ENCODE data around the gene IMPDH1.

The IMPDH1 gene

DNA sequence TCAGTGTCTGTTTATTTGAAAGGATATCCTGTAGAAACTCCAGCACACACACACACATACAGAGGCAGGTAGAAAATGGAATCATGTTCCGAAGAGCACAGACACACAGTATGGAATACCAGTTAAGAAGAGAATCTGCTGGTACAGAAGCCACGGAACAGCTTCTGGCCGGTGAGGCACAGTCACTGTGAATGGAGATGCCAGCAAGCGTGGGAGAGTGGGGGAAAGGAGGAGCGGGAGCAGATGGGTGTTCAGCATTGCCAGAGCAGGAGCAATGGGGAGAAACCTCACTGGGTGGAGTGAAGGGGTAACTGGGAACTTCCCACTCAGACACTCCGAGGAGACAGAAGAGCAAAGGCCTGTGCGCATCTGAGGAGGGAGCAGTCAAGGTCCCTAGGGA, 9.5 kb upstream of the IMPDH1 start:
- no peaks in the 10 kb centered on the region for H3K9me3 ChIP-seq (ENCODE audit: low read depth, low read length)
- no peak overlapping the region for H3K4me3 ChIP-seq
- H3K36me3 ChIP-seq (ENCODE audit: insufficient read depth, low read length) = no peaks in the 10 kb centered on the region
- no peak overlapping the region for H3K9ac ChIP-seq (ENCODE audit: insufficient read length)
- DNase-seq (ENCODE audit: low read depth, low spot score) = no peak
- TF ChIP-seq EZH2 (IDR thresholded peaks at IDR 0.05) (no peak), FOXP2 (optimal IDR thresholded peaks at IDR 0.05; ENCODE audit: control extremely low read depth, extremely low read length, insufficient read depth) (no peak), POLR2AphosphoS5 (IDR thresholded peaks at IDR 0.05; ENCODE audit: borderline replicate concordance, low read depth, low read length) (no peak)
- H3K27ac ChIP-seq = no peak overlapping the region

DNA sequence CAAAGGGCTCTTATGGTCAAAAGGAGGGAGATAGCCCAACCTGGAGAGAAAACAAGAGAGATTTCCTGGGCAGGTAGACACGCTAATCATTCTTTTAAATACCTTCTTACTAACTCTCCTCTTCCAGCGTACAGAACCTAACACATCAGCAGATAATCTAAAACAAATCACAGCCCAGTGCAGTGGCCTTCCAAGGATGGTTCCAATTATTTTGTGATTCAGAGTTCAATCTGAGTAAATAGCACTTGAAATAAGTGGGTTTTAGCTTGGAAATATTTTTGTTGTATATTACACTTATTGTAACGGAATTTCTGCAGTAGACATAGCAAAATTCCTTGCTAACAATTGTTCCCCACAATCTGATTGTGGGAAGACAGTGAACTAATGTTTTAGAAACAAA, 7.3 kb upstream of the IMPDH1 start:
- H3K4me3 ChIP-seq = no peak overlapping the region
- no peak for DNase-seq (ENCODE audit: low read depth, low spot score)
- TF ChIP-seq FOXP2 (optimal IDR thresholded peaks at IDR 0.05; ENCODE audit: control extremely low read depth, extremely low read length, insufficient read depth) = no peak
- no peak for TF ChIP-seq EZH2 (IDR thresholded peaks at IDR 0.05)
- no peak for TF ChIP-seq POLR2AphosphoS5 (IDR thresholded peaks at IDR 0.05; ENCODE audit: borderline replicate concordance, low read depth, low read length)

DNA sequence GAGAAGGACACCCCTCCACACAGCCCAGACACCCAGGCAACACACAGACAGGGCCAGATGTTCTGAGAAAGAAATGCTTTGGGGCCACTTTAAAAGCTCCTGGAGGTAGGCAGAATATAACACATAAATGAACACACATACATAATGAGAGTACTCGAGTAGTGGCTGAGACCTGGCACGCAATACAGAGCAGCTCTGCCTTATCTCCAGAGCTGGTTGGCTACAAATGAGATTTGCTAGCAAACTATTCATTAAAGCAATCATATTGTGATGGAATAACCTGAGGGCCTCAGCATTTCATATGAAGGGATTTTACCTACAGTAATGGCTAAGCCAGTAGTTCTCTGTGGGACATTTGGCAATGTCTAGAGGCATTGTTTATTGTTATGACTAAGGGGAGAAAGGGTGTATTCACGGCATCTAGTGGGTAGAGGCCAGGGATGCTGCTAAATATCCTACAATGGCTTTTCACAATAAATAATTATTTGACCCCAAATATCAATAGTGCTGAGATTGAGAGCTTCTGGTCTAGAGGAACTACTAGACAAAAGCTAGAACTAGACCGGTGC, 5.5 kb upstream of the IMPDH1 start:
- H3K9me3 ChIP-seq (ENCODE audit: low read depth, low read length) = no peaks in the 10 kb centered on the region
- H3K36me3 ChIP-seq (ENCODE audit: insufficient read depth, low read length) = no peaks in the 10 kb centered on the region
- H3K27ac ChIP-seq = no peak overlapping the region
- H3K4me3 ChIP-seq = no peak overlapping the region
- TF ChIP-seq FOXP2 (optimal IDR thresholded peaks at IDR 0.05; ENCODE audit: control extremely low read depth, extremely low read length, insufficient read depth) (no peak), POLR2AphosphoS5 (IDR thresholded peaks at IDR 0.05; ENCODE audit: borderline replicate concordance, low read depth, low read length) (no peak), EZH2 (IDR thresholded peaks at IDR 0.05) (no peak)
- H3K9ac ChIP-seq (ENCODE audit: insufficient read length) = no peak overlapping the region
- no peak for DNase-seq (ENCODE audit: low read depth, low spot score)

More for the DNA sequence above, 7.3 kb upstream of the IMPDH1 start:
- Histone ChIP-seq H3K9ac (ENCODE audit: insufficient read length) (no peak overlapping the region), H3K27ac (no peak overlapping the region), H3K36me3 (ENCODE audit: insufficient read depth, low read length) (no peaks in the 10 kb centered on the region), H3K9me3 (ENCODE audit: low read depth, low read length) (no peaks in the 10 kb centered on the region)

DNA sequence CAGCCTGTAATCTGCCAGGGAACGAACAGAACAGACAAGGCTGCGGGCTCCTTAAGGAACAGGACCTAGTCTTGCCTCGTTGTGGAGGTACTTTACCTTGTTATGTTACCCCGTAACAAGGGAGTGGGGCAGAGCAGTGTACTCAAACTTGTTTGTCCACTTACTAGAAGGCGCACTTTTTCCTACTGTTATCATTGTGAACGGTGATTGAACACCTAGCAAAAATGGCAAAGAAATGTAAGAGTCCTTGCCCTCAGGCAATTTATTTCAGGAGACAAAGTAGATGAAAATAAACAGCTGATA, 620 bp upstream of the IMPDH1 start:
- no peak for DNase-seq (ENCODE audit: low read depth, low spot score)
- H3K9me3 ChIP-seq (ENCODE audit: low read depth, low read length) = no peaks in the 10 kb centered on the region
- H3K4me3 ChIP-seq = peak overlapping the region; percentile 98
- H3K36me3 ChIP-seq (ENCODE audit: insufficient read depth, low read length) = no peaks in the 10 kb centered on the region
- TF ChIP-seq POLR2AphosphoS5 (IDR thresholded peaks at IDR 0.05; ENCODE audit: borderline replicate concordance, low read depth, low read length) = no peak
- no peak for TF ChIP-seq EZH2 (IDR thresholded peaks at IDR 0.05)
- TF ChIP-seq FOXP2 (optimal IDR thresholded peaks at IDR 0.05; ENCODE audit: control extremely low read depth, extremely low read length, insufficient read depth) = no peak
- peak overlapping the region; percentile 24 for H3K9ac ChIP-seq (ENCODE audit: insufficient read length)
- H3K27ac ChIP-seq = no peak overlapping the region

DNA sequence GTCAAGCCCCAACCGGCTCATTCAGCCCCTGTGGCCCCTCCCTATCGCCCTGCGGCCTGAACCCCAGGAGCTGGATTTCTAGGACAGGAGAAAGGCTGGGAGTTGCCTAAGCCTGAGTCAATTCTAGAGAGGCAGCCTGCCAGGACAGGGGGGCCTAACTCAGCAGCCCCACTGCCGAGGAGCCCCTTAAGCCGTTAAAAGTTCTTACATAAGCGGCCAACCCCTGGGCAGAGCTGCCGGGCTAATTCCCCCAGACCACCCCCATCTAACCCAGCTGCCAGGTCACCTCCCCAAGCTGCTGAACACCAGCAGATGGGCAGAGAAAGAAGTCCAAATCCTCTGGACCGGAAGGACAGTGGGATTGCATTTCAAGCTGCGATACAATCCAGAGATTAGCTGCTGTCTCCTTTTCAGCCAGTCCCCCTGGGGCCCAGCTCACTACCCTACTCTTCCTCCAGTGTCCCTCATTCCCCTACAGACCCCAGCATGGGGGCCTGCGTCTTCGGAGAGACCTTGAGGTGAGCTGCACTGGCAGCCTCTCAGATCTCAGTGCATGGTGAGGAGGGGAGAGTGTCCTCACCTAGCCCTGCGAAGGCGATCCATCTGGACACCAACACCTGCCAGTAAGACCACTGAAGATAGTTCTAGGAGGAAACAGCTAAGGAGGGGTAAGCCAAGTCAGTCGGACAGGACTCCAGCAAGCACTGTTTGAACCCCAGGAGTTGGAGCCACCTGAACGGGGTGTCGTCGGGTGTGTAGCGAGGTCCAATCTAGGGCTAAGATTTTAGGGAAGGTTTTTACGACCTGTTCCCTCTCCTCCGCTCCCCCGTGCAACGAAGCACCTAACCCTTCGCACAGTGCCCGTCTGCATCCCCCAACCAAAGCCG, 830 bp downstream of the IMPDH1 start:
- Histone ChIP-seq H3K9ac (ENCODE audit: insufficient read length) (peak overlapping the region; percentile 51), H3K9me3 (ENCODE audit: low read depth, low read length) (no peaks in the 10 kb centered on the region), H3K27ac (no peak overlapping the region), H3K36me3 (ENCODE audit: insufficient read depth, low read length) (no peaks in the 10 kb centered on the region), H3K4me3 (peak overlapping the region; percentile 98)
- no peak for TF ChIP-seq POLR2AphosphoS5 (IDR thresholded peaks at IDR 0.05; ENCODE audit: borderline replicate concordance, low read depth, low read length)
- TF ChIP-seq EZH2 (IDR thresholded peaks at IDR 0.05) = no peak
- TF ChIP-seq FOXP2 (optimal IDR thresholded peaks at IDR 0.05; ENCODE audit: control extremely low read depth, extremely low read length, insufficient read depth) = no peak
- DNase-seq (ENCODE audit: low read depth, low spot score) = no peak

DNA sequence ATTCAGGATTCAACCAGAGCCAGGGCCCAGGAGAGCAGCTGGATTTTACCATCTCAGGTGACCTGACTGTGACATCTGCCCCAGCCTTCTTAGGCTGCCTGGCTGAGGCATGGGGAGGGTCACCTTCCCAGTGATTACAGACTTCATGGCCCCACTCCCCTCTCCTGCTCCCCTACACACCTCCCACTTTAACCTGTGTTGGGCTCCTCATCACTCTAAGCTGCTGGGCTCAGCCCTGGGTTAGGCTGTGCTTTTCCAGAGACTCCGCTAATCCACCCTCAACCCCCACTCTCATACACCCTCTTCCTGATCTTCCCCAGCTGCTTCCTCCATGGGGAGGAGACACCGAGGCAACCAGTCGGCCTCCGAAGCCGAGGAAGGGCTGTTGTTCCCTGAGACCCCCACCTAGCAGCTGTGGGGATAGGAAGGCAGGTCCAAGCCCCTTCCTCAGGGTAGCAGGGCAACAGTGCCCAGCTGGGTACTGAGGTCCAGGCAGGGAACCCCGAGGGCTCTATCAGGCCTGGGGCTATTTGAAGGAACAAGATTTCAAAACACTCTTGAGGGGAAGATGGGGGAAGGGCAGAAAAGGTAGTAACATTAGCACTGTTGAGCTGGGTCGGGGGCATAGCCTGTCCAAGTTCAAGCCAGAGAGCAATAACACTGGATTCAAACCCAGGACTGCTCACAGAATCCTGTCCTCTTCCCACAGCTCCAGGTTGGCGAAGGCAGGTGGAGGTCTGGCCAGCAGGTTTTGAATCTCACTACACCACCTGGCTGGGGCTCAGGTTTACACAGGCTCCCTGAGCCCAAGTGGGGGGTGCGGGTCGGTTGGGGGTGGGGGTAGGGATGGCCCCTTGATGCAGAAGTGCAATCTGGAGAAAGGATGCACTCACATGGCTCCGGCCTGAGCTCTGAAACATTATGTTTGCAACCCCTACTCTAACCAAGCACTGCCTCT, 1.8 kb downstream of the IMPDH1 start:
- DNase-seq (ENCODE audit: low read depth, low spot score) = no peak
- H3K4me3 ChIP-seq = peak overlapping the region; percentile 98
- H3K36me3 ChIP-seq (ENCODE audit: insufficient read depth, low read length) = peaks cover 6% of the 10 kb centered on the region; the same call in 1 of the 2 replicates
- no peaks in the 10 kb centered on the region for H3K9me3 ChIP-seq (ENCODE audit: low read depth, low read length)
- no peak overlapping the region; the same call in 1 of the 2 replicates for H3K27ac ChIP-seq
- TF ChIP-seq EZH2 (IDR thresholded peaks at IDR 0.05) (no peak), POLR2AphosphoS5 (IDR thresholded peaks at IDR 0.05; ENCODE audit: borderline replicate concordance, low read depth, low read length) (no peak), FOXP2 (optimal IDR thresholded peaks at IDR 0.05; ENCODE audit: control extremely low read depth, extremely low read length, insufficient read depth) (peak; percentile 8)
- no peak overlapping the region for H3K9ac ChIP-seq (ENCODE audit: insufficient read length)

DNA sequence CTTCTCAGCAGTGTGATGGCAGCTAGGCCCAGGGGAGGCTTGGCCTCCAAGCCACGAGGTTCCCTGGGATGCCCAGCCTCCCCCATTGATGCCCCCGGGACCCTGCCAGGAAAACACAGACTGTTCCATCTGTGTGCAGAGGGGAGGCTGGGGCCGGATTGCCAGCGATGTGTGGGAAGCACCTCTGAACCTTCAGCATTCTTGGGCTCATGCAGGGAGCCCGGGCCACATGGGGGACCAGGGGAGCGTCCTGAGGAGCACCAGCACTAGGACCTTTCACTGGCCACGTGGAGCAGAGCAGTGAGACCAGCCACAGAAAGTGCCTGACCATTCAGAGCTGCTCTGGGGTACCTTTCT, 2.6 kb downstream of the IMPDH1 start:
- no peak for TF ChIP-seq POLR2AphosphoS5 (IDR thresholded peaks at IDR 0.05; ENCODE audit: borderline replicate concordance, low read depth, low read length)
- no peak for TF ChIP-seq EZH2 (IDR thresholded peaks at IDR 0.05)
- TF ChIP-seq FOXP2 (optimal IDR thresholded peaks at IDR 0.05; ENCODE audit: control extremely low read depth, extremely low read length, insufficient read depth) = no peak
- Histone ChIP-seq H3K9me3 (ENCODE audit: low read depth, low read length) (no peaks in the 10 kb centered on the region), H3K36me3 (ENCODE audit: insufficient read depth, low read length) (peaks cover 14% of the 10 kb centered on the region; the same call in 1 of the 2 replicates), H3K4me3 (no peak overlapping the region; the same call in 1 of the 2 replicates), H3K27ac (peak overlapping the region; percentile 80; the same call in 1 of the 2 replicates), H3K9ac (ENCODE audit: insufficient read length) (no peak overlapping the region)
- DNase-seq (ENCODE audit: low read depth, low spot score) = no peak
